SK-N-SH (cell line): ENCODE measurements around the gene ACSS1. TPM values are rescaled to one million over a fixed set of nuclear protein-coding genes. Genes with fewer than 3 reads are reported as not detected.

ENCODE experiments used
- CTCF ChIA-PET: fragments of 300-600, 350-600 bp; formaldehyde crosslinking; extraction: SDS; loops from one replicate; lab custom pipeline; 2021; lab: Yijun Ruan, JAX
- POLR2A ChIA-PET: fragments of 350-600 bp; sonication (Branson Sonifier 250); formaldehyde crosslinking; extraction: SDS; loops from one replicate; lab custom pipeline; 2020; ENCODE audit warnings: antibody characterized with exemption, inconsistent platforms; lab: Yijun Ruan, JAX
- DNase-seq: peaks from one replicate; pipeline ENCODE4 v3.0.0; 2012
- H2AFZ ChIP-seq: fragments of 200-600 bp; sonication (generic); 2 replicates; pipeline ENCODE4 v1.8.1; 2016; ENCODE audit warnings: antibody characterized with exemption, mild to moderate bottlenecking, low read depth
- H3F3A ChIP-seq: fragments of 200-600 bp; sonication (generic); replicated peaks from 2 replicates; pipeline ENCODE3; 2016; ENCODE audit warnings: antibody characterized with exemption, mild to moderate bottlenecking; ENCODE audit not compliant: insufficient read depth
- H3K27ac ChIP-seq, 2 experiments: fragments of 200-500 bp in 1 of 2; fragments of 200-600 bp in 1 of 2; sonication (Bioruptor generic) in 1 of 2; sonication (generic), shearing (Covaris generic) in 1 of 2; 2 replicates each; pipeline versions ENCODE4 v1.5.1 to v1.6.1; 2014 to 2016; ENCODE audit warnings: low read depth in 2 of 2, inconsistent platforms in 1 of 2, low read length in 1 of 2, mild to moderate bottlenecking in 1 of 2, mixed read lengths in 1 of 2
- H3K27me3 ChIP-seq: fragments of 200-600 bp; sonication (generic), shearing (Covaris generic); 2 replicates; pipeline ENCODE4 v1.6.1; 2016; ENCODE audit warnings: mixed run types; ENCODE audit not compliant: insufficient read depth
- H3K36me3 ChIP-seq, 2 experiments: fragments of 200-500 bp in 1 of 2; fragments of 200-600 bp in 1 of 2; sonication (Bioruptor generic) in 1 of 2; sonication (generic) in 1 of 2; replicated peaks in 1 of 2; 2 replicates each; pipeline versions ENCODE3 to v1.5.1; 2014 to 2016; ENCODE audit warnings: low read length in 1 of 2, mild to moderate bottlenecking in 1 of 2; ENCODE audit not compliant: insufficient read depth in 2 of 2, control insufficient read depth in 1 of 2
- H3K4me1 ChIP-seq, 2 experiments: fragments of 200-500 bp in 1 of 2; fragments of 200-600 bp in 1 of 2; sonication (Bioruptor generic) in 1 of 2; sonication (generic), shearing (Covaris generic) in 1 of 2; 2 replicates each; pipeline versions ENCODE4 v1.5.1 to v1.6.1; 2014 to 2016; ENCODE audit warnings: low read depth in 1 of 2, low read length in 1 of 2, mixed run types in 1 of 2; ENCODE audit not compliant: insufficient read depth in 2 of 2, control insufficient read depth in 1 of 2
- H3K4me2 ChIP-seq: fragments of 200-600 bp; sonication (generic), shearing (Covaris generic); 2 replicates; pipeline ENCODE4 v1.6.1; 2017; ENCODE audit warnings: mixed run types
- H3K4me3 ChIP-seq, 2 experiments: fragments of 200-500 bp in 1 of 2; fragments of 200-600 bp in 1 of 2; sonication (Bioruptor generic) in 1 of 2; sonication (generic), shearing (Covaris generic) in 1 of 2; 2 replicates each; pipeline versions ENCODE4 v1.5.1 to v1.8.1; 2014 to 2016; ENCODE audit warnings: low read depth in 2 of 2, inconsistent platforms in 1 of 2, low read length in 1 of 2, mild to moderate bottlenecking in 1 of 2, mixed read lengths in 1 of 2, moderate library complexity in 1 of 2
- H3K79me2 ChIP-seq: fragments of 200-600 bp; sonication (generic); 2 replicates; pipeline ENCODE4 v1.8.1; 2017; ENCODE audit warnings: mild to moderate bottlenecking; ENCODE audit not compliant: insufficient read depth
- H3K9ac ChIP-seq: fragments of 200-600 bp; sonication (generic); 2 replicates; pipeline ENCODE4 v1.6.1; 2017; ENCODE audit warnings: mixed run types
- H3K9me2 ChIP-seq: fragments of 200-600 bp; sonication (generic); 2 replicates; pipeline ENCODE4 v1.6.1; 2017; ENCODE audit warnings: mixed run types
- H3K9me3 ChIP-seq: fragments of 200-600 bp; sonication (generic); 2 replicates; pipeline ENCODE4 v1.6.1; 2017; ENCODE audit warnings: mixed run types, mild to moderate bottlenecking, moderate library complexity
- H4K20me1 ChIP-seq: fragments of 200-600 bp; sonication (generic); 2 replicates; pipeline ENCODE4 v1.6.1; 2017; ENCODE audit warnings: mild to moderate bottlenecking, mixed run types; ENCODE audit not compliant: insufficient read depth
- EP300 ChIP-seq, 2 experiments: IDR thresholded peaks; 2 replicates each; pipeline versions ENCODE4 v1.4.0 to v1.6.1; 2012; ENCODE audit warnings: borderline replicate concordance in 1 of 2, low read depth in 1 of 2, low read length in 1 of 2
- GATA2 ChIP-seq: sonication (generic); formaldehyde crosslinking; IDR thresholded peaks from 2 replicates; pipeline ENCODE4 v1.5.0; 2020; ENCODE audit warnings: mild to moderate bottlenecking, missing genetic modification reagents
- NFIC ChIP-seq: IDR thresholded peaks from 2 replicates; pipeline ENCODE4 v1.4.0; 2012; ENCODE audit warnings: borderline replicate concordance
- RAD21 ChIP-seq: IDR thresholded peaks from 2 replicates; pipeline ENCODE4 v1.6.1; 2012; ENCODE audit warnings: mild to moderate bottlenecking, low read length
- RFX5 ChIP-seq: IDR thresholded peaks from 2 replicates; pipeline ENCODE4 v1.6.1; 2012; ENCODE audit warnings: mild to moderate bottlenecking, improper control_type of control experiment, low read length
- SIN3A ChIP-seq: IDR thresholded peaks from 2 replicates; pipeline ENCODE4 v1.6.1; 2012; ENCODE audit warnings: low read depth, mild to moderate bottlenecking, low read length, moderate library complexity, borderline replicate concordance
- SMC3 ChIP-seq: IDR thresholded peaks from 2 replicates; pipeline ENCODE4 v1.6.1; 2012; ENCODE audit warnings: low read depth, low read length, improper control_type of control experiment
- WGBS: methylation state at CpG from one replicate; pipeline ENCODE4 v1.1.6; 2017; ENCODE audit warnings: low lambda C conversion rate; 5-methylcytosine and 5-hydroxymethylcytosine counted together
- polyA plus RNA-seq, 3 experiments: library from polyadenylated mRNA; depleted of rRNA; stranded (reverse); fragments of >200 nt; gene quantifications; 2 replicates each; pipeline ENCODE4 v1.2.3, GENCODE V29; 2012
- TF ChIP-seq, protein P1 (sequence below): IDR thresholded peaks from 2 replicates; pipeline ENCODE4; 2012
- TF ChIP-seq, protein P2 (sequence below): fragments of 200-600 bp; sonication (generic); IDR thresholded peaks from 2 replicates; pipeline ENCODE4 v1.6.1; 2017; ENCODE audit warnings: antibody characterized with exemption, mild to moderate bottlenecking, moderate library complexity
- TF ChIP-seq, protein P3 (sequence below): fragments of 150-350 bp; IDR thresholded peaks from 2 replicates; pipeline ENCODE4 v1.6.1; 2016; ENCODE audit warnings: mild to moderate bottlenecking, low read depth, low read length
- TF ChIP-seq, protein P4 (sequence below): IDR thresholded peaks from 2 replicates; pipeline ENCODE4 v1.4.0; 2012; ENCODE audit warnings: low read depth
- TF ChIP-seq, protein P5 (sequence below): IDR thresholded peaks from 2 replicates; pipeline ENCODE4 v1.6.1; 2012; ENCODE audit warnings: mild to moderate bottlenecking, low read depth, low read length, moderate library complexity

ACSS1 gene
- polyA plus RNA-seq, 1 of the 3 experiments (the other 2 are of a cell fraction), result 2.0 TPM

DNA sequence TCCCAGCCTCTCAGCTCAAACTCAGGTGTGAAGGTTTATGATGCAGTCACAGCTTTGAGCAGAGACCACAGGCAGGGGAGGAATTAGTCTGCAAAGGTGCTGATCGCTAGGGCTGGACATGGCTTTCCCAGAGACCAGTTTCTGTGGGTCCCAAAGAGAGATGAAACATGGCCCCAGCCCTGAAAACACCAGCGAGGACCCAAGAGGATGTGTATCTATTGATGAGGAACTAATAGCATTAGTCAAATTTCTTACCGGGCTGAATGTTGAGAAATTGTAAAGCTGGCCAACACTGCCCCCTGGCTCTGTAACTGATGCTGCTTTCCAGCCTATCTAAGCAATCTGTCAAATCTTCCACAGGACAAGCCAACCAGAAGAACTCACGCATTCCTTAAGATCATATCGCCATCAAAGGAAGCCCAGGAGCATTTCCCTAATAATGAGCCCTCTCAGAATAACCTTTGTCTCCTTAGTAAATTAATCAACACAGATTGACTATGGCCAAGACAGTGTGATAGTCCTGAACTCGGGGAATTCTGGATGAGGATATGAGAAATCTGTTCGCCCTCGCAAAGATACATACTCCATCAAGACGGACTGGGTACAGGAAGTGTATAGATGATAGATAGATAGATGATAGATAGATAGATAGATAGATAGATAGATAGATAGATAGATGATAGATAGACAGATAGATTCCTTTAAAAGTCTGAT, 7.8 kb upstream of the ACSS1 start:
- Histone ChIP-seq H3K9me3 (no peaks in the 10 kb centered on the region), H3F3A (peaks cover 3% of the 10 kb centered on the region), H3K27ac (no peak overlapping the region), H3K9ac (no peak overlapping the region), H3K79me2 (no peaks in the 10 kb centered on the region), H4K20me1 (no peaks in the 10 kb centered on the region), H3K4me1 (no peaks in the 10 kb centered on the region), H3K36me3 (no peaks in the 10 kb centered on the region), H3K27me3 (peaks cover 71% of the 10 kb centered on the region), H3K4me3 (peak overlapping the region in 1 of 2 experiments; percentile 11; a peak in 1 of 4 replicates), H2AFZ (no peak overlapping the region), H3K4me2 (no peak overlapping the region; the same call in 1 of the 2 replicates), H3K9me2 (no peaks in the 10 kb centered on the region)
- DNase-seq, result peak; percentile 63
- POLR2A ChIA-PET, result no interaction called here
- CTCF ChIA-PET, result interaction anchor here (0.7 to 6.4 kb wide), 13 partner anchors 9 to 182 kb away, joined by 3 to 48 read pairs (median 4); partner anchors contain the start of genes APMAP and PYGB
- TF ChIP-seq, protein P1, sequence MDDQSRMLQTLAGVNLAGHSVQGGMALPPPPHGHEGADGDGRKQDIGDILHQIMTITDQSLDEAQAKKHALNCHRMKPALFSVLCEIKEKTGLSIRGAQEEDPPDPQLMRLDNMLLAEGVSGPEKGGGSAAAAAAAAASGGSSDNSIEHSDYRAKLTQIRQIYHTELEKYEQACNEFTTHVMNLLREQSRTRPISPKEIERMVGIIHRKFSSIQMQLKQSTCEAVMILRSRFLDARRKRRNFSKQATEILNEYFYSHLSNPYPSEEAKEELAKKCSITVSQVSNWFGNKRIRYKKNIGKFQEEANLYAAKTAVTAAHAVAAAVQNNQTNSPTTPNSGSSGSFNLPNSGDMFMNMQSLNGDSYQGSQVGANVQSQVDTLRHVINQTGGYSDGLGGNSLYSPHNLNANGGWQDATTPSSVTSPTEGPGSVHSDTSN, result 0 out of 2 replicates have a peak, but pooled peaks have one; percentile 35
- TF ChIP-seq SMC3 (peak; percentile 76), NFIC (no peak), RAD21 (peak; percentile 75), EP300 (IDR thresholded peaks at IDR 0.05; ENCODE audit: borderline replicate concordance in 1 of 2, low read depth in 1 of 2, low read length in 1 of 2) (no peak), GATA2 (0 out of 2 replicates have a peak, but pooled peaks have one; percentile 12), SIN3A (no peak)
- TF ChIP-seq, protein P2, sequence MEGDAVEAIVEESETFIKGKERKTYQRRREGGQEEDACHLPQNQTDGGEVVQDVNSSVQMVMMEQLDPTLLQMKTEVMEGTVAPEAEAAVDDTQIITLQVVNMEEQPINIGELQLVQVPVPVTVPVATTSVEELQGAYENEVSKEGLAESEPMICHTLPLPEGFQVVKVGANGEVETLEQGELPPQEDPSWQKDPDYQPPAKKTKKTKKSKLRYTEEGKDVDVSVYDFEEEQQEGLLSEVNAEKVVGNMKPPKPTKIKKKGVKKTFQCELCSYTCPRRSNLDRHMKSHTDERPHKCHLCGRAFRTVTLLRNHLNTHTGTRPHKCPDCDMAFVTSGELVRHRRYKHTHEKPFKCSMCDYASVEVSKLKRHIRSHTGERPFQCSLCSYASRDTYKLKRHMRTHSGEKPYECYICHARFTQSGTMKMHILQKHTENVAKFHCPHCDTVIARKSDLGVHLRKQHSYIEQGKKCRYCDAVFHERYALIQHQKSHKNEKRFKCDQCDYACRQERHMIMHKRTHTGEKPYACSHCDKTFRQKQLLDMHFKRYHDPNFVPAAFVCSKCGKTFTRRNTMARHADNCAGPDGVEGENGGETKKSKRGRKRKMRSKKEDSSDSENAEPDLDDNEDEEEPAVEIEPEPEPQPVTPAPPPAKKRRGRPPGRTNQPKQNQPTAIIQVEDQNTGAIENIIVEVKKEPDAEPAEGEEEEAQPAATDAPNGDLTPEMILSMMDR, result peak; percentile 73
- TF ChIP-seq, protein P3, sequence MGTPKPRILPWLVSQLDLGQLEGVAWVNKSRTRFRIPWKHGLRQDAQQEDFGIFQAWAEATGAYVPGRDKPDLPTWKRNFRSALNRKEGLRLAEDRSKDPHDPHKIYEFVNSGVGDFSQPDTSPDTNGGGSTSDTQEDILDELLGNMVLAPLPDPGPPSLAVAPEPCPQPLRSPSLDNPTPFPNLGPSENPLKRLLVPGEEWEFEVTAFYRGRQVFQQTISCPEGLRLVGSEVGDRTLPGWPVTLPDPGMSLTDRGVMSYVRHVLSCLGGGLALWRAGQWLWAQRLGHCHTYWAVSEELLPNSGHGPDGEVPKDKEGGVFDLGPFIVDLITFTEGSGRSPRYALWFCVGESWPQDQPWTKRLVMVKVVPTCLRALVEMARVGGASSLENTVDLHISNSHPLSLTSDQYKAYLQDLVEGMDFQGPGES, result no peak
- 4% methylated on average over 9 of the region's 9 CpGs for WGBS

DNA sequence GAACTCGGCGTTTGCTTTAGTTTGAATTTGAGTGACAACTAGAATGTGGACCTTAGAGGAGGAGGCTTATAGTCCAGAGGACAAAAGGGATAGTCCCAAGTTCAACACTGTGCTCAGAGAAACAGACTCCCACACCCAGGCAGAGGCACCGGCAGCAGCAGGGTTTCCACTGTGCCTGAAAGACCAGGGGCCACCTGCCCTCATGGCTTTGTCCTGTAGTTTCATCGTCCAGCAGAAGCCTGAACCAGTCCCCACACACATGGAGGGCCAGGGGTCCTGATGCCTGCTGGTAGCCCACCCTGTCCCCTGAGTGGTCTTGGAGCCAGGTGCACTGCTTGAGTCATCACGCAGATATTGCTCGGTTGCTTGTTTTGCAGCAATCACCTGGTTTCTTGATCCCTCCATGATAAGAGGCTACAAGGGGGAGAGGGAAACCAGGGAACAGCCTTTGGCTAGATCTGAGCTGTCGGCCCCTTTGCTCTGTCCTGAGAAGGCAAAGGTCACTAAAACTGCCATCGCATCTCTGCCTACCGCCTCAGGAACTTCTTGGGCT, 7.2 kb upstream of the ACSS1 start:
- Histone ChIP-seq H3F3A (peaks cover 3% of the 10 kb centered on the region), H3K9ac (no peak overlapping the region), H3K9me3 (no peaks in the 10 kb centered on the region), H3K4me1 (no peaks in the 10 kb centered on the region), H4K20me1 (no peaks in the 10 kb centered on the region), H3K9me2 (no peaks in the 10 kb centered on the region), H2AFZ (no peak overlapping the region), H3K36me3 (no peaks in the 10 kb centered on the region), H3K4me2 (no peak overlapping the region; the same call in 1 of the 2 replicates), H3K27ac (no peak overlapping the region), H3K79me2 (no peaks in the 10 kb centered on the region), H3K27me3 (peaks cover 71% of the 10 kb centered on the region), H3K4me3 (no peak overlapping the region)
- DNase-seq, result no peak
- CTCF ChIA-PET, result interaction anchor here (0.8 to 6.4 kb wide), 13 partner anchors 11 to 182 kb away, joined by 3 to 48 read pairs (median 4); partner anchors contain the start of genes APMAP and PYGB
- POLR2A ChIA-PET, result no interaction called here
- TF ChIP-seq RFX5, result no peak
- TF ChIP-seq, protein P4, sequence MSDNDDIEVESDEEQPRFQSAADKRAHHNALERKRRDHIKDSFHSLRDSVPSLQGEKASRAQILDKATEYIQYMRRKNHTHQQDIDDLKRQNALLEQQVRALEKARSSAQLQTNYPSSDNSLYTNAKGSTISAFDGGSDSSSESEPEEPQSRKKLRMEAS, result no peak
- TF ChIP-seq, protein P5, sequence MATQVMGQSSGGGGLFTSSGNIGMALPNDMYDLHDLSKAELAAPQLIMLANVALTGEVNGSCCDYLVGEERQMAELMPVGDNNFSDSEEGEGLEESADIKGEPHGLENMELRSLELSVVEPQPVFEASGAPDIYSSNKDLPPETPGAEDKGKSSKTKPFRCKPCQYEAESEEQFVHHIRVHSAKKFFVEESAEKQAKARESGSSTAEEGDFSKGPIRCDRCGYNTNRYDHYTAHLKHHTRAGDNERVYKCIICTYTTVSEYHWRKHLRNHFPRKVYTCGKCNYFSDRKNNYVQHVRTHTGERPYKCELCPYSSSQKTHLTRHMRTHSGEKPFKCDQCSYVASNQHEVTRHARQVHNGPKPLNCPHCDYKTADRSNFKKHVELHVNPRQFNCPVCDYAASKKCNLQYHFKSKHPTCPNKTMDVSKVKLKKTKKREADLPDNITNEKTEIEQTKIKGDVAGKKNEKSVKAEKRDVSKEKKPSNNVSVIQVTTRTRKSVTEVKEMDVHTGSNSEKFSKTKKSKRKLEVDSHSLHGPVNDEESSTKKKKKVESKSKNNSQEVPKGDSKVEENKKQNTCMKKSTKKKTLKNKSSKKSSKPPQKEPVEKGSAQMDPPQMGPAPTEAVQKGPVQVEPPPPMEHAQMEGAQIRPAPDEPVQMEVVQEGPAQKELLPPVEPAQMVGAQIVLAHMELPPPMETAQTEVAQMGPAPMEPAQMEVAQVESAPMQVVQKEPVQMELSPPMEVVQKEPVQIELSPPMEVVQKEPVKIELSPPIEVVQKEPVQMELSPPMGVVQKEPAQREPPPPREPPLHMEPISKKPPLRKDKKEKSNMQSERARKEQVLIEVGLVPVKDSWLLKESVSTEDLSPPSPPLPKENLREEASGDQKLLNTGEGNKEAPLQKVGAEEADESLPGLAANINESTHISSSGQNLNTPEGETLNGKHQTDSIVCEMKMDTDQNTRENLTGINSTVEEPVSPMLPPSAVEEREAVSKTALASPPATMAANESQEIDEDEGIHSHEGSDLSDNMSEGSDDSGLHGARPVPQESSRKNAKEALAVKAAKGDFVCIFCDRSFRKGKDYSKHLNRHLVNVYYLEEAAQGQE, result no peak
- 14% methylated on average over 6 of the region's 9 CpGs for WGBS
